A549 (cell line): ENCODE measurements around the gene ASIC2.

Experiments used
- CHD2 ChIP-seq: fragments of 150-350 bp; IDR thresholded peaks from 2 replicates; pipeline ENCODE4 v1.6.1; 2014; ENCODE audit warnings: low read length; ENCODE audit not compliant: partially characterized antibody
- EP300 ChIP-seq, 2 experiments: fragments of >200 bp; sonication (Bioruptor Twin); formaldehyde crosslinking; IDR thresholded peaks; 2 replicates in 1 of 2; 3 replicates in 1 of 2; pipeline ENCODE4 v1.6.1; 2016 to 2017
- JUN ChIP-seq, 2 experiments: fragments of >200 bp; sonication (Bioruptor Twin); formaldehyde crosslinking; IDR thresholded peaks; 2 replicates in 1 of 2; 3 replicates in 1 of 2; pipeline ENCODE4 v1.6.1; 2016 to 2017
- NFE2L2 ChIP-seq: fragments of 150-350 bp; conservative IDR thresholded peaks from 2 replicates; pipeline ENCODE4 v1.6.1; 2014; ENCODE audit warnings: low read length
- POLR2AphosphoS2 ChIP-seq: conservative IDR thresholded peaks from 2 replicates; pipeline ENCODE4 v1.6.1; 2012; ENCODE audit warnings: low read length, improper control_type of control experiment, inconsistent platforms
- RAD21 ChIP-seq, 2 experiments: fragments of >200 bp in 1 of 2; sonication (Bioruptor Twin) in 1 of 2; formaldehyde crosslinking in 1 of 2; IDR thresholded peaks in 1 of 2; conservative IDR thresholded peaks in 1 of 2; 2 replicates in 1 of 2; 3 replicates in 1 of 2; pipeline ENCODE4 v1.6.1; 2012 to 2018; ENCODE audit warnings: inconsistent platforms in 1 of 2
- RNF2 ChIP-seq: fragments of 200-600 bp; sonication (generic); IDR thresholded peaks from 2 replicates; pipeline ENCODE4 v1.6.1; 2016; ENCODE audit warnings: low read depth, mild to moderate bottlenecking, antibody characterized with exemption, moderate library complexity, borderline replicate concordance
- ZSCAN20 ChIP-seq: fragments of 250-450 bp; sonication (Bioruptor Pico); IDR thresholded peaks from 2 replicates; pipeline ENCODE4 v1.8.0; 2022; ENCODE audit warnings: mild to moderate bottlenecking, moderate library complexity
- TF ChIP-seq, protein P1 (sequence below): fragments of >200 bp; sonication (Bioruptor Twin); formaldehyde crosslinking; IDR thresholded peaks from 3 replicates; pipeline ENCODE4 v1.5.1; 2016
- TF ChIP-seq, protein P2 (sequence below): fragments of 250-450 bp; sonication (Bioruptor Pico); IDR thresholded peaks from 2 replicates; pipeline ENCODE4 v1.5.0; 2021; ENCODE audit warnings: mild to moderate bottlenecking, moderate library complexity, borderline replicate concordance

DNA sequence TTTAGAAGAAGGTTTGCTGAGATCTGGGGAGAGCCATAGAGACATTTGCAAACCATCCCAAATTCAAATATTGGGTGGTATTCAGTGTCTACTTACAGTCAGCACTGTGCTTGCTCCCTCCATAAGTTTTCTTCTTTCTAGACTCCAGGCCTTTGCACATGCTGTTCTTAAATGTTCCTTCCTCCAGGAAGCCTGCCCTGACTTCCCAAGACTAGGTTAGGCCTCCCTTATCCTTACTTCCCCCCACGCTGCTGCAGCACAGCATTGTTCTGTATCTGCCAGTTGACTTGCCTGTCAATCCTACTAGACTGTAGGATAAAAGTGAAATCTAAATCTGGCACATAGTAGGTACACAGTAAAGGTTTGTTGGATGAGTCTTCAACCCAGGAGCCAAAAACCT lies 53.4 kb downstream of the ASIC2 start:
- TF ChIP-seq, protein P1, sequence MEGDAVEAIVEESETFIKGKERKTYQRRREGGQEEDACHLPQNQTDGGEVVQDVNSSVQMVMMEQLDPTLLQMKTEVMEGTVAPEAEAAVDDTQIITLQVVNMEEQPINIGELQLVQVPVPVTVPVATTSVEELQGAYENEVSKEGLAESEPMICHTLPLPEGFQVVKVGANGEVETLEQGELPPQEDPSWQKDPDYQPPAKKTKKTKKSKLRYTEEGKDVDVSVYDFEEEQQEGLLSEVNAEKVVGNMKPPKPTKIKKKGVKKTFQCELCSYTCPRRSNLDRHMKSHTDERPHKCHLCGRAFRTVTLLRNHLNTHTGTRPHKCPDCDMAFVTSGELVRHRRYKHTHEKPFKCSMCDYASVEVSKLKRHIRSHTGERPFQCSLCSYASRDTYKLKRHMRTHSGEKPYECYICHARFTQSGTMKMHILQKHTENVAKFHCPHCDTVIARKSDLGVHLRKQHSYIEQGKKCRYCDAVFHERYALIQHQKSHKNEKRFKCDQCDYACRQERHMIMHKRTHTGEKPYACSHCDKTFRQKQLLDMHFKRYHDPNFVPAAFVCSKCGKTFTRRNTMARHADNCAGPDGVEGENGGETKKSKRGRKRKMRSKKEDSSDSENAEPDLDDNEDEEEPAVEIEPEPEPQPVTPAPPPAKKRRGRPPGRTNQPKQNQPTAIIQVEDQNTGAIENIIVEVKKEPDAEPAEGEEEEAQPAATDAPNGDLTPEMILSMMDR: no peak
- TF ChIP-seq NFE2L2: no peak
- no peak for TF ChIP-seq JUN (IDR thresholded peaks at IDR 0.05)
- TF ChIP-seq EP300 (IDR thresholded peaks at IDR 0.05): no peak
- TF ChIP-seq RNF2: no peak
- TF ChIP-seq POLR2AphosphoS2: no peak
- no peak for TF ChIP-seq ZSCAN20 (CRISPR knock-in tag)
- no peak for TF ChIP-seq RAD21 (conservative IDR thresholded peaks at IDR 0.05 in 1 of 2, IDR thresholded peaks at IDR 0.05 in 1 of 2)
- no peak for TF ChIP-seq CHD2
- TF ChIP-seq, protein P2, sequence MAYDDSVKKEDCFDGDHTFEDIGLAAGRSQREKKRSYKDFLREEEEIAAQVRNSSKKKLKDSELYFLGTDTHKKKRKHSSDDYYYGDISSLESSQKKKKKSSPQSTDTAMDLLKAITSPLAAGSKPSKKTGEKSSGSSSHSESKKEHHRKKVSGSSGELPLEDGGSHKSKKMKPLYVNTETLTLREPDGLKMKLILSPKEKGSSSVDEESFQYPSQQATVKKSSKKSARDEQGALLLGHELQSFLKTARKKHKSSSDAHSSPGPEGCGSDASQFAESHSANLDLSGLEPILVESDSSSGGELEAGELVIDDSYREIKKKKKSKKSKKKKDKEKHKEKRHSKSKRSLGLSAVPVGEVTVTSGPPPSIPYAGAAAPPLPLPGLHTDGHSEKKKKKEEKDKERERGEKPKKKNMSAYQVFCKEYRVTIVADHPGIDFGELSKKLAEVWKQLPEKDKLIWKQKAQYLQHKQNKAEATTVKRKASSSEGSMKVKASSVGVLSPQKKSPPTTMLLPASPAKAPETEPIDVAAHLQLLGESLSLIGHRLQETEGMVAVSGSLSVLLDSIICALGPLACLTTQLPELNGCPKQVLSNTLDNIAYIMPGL: no peak
